ENCODE measurements around the gene WDR20. TPM values are rescaled to one million over a fixed set of nuclear protein-coding genes. Genes with fewer than 3 reads are reported as not detected.

WDR20 gene
- total RNA-seq, 2 experiments from 2014 or later: 13.3 to 31.0 TPM

DNA sequence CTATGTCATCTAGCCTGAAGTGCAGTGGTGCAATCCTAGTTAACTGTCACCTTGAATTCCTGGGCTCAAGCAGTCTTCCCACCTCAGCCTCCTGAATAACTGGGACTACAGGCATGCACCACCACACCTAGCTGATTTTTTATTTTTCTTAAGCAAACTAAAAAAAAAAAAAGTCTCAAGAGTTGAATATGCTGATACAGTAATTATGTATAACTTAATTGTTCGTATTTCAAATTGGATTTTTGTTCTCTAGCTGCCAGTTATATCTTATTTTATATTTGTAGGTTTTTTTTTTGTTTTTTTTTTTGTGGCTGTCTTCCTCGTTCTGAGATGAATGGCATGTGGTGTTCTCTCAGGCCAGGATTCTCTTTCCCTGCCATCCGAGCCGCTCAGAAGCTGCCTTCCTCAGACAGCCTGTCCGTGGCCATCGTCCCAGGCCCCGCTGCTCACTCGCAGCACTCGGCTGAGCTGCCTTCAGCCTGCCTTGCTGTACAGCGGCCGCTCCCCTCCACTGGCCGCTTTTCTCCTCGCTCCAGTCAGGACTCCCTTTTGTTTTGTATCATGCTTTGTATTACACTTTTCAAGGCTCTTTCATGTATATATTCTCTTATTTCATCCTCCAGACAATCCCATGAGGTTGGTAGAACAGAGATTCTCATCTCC lies 53.3 kb downstream of the WDR20 start:
- H3K4me1 ChIP-seq (ENCODE audit: insufficient read depth, low read length, poor library complexity, severe bottlenecking): peaks cover 5% of the 10 kb centered on the region
- ChIA-PET POLR2A (interaction anchor here (0.6 to 1.0 kb wide), 2 partner anchors 12 to 195 kb away, joined by 3 to 4 read pairs; no protein-coding TSS in a partner anchor), CTCF (ENCODE audit: unreplicated experiment) (no interaction called here)
- H3K27ac ChIP-seq (ENCODE audit: low read depth, low read length, poor library complexity, severe bottlenecking): no peak overlapping the region
- H4K20me1 ChIP-seq (ENCODE audit: insufficient read depth, low read length): 0 out of 2 replicates have a peak, but pooled peaks cover 4% of the 10 kb centered on the region
- no peak for DNase-seq (ENCODE audit: low spot score)
- TF ChIP-seq EZH2phosphoT487 (IDR thresholded peaks at IDR 0.05; ENCODE audit: borderline replicate concordance, low read depth, low read length) (no peak), CTCF (conservative IDR thresholded peaks at IDR 0.05; ENCODE audit: low read length) (no peak)
- H3K4me2 ChIP-seq (ENCODE audit: low read length): no peak overlapping the region
- BruUV-seq (replicated peaks): no TSS peak
- H3K9me2 ChIP-seq (ENCODE audit: insufficient read depth, low read length): no peaks in the 10 kb centered on the region
- no peak overlapping the region for H2AFZ ChIP-seq (ENCODE audit: low read length)
- peaks cover 29% of the 10 kb centered on the region; the same call in 1 of the 2 replicates for H3K36me3 ChIP-seq (ENCODE audit: insufficient read depth, low read length)
- intact Hi-C loops (cut with micrococcal nuclease; ENCODE audit: unreplicated experiment): no loop called here
- H3K79me2 ChIP-seq (ENCODE audit: insufficient read depth, low read depth, low read length): 0 out of 2 replicates have a peak, but pooled peaks cover 10% of the 10 kb centered on the region
- H3K4me3 ChIP-seq (ENCODE audit: low read depth, low read length, poor library complexity, severe bottlenecking): no peak overlapping the region
- no peaks in the 10 kb centered on the region for H3K9me3 ChIP-seq (ENCODE audit: low read length)

GRCh38 chr14:102194856-102195255 lies 55.2 kb downstream of the WDR20 start:
- Histone ChIP-seq H3K4me1 (ENCODE audit: insufficient read depth, low read length, poor library complexity, severe bottlenecking) (peaks cover 5% of the 10 kb centered on the region), H2AFZ (ENCODE audit: low read length) (no peak overlapping the region), H3K27ac (ENCODE audit: low read depth, low read length, poor library complexity, severe bottlenecking) (no peak overlapping the region), H3K9me2 (ENCODE audit: insufficient read depth, low read length) (no peaks in the 10 kb centered on the region), H4K20me1 (ENCODE audit: insufficient read depth, low read length) (no peaks in the 10 kb centered on the region), H3K4me3 (ENCODE audit: low read depth, low read length, poor library complexity, severe bottlenecking) (no peak overlapping the region), H3K9me3 (ENCODE audit: low read length) (no peaks in the 10 kb centered on the region), H3K79me2 (ENCODE audit: insufficient read depth, low read depth, low read length) (0 out of 2 replicates have a peak, but pooled peaks cover 1% of the 10 kb centered on the region), H3K4me2 (ENCODE audit: low read length) (no peak overlapping the region), H3K36me3 (ENCODE audit: insufficient read depth, low read length) (peaks cover 45% of the 10 kb centered on the region; the same call in 1 of the 2 replicates)
- ChIA-PET CTCF (ENCODE audit: unreplicated experiment) (interaction anchor here (0.7 kb wide), 1 partner anchor 11 kb away, joined by 3 read pairs; no protein-coding TSS in a partner anchor), POLR2A (interaction anchor here (0.5 kb wide), 1 partner anchor 64 kb away, joined by 3 read pairs; no protein-coding TSS in a partner anchor)
- DNase-seq (ENCODE audit: low spot score): no peak
- BruUV-seq (replicated peaks): no TSS peak
- TF ChIP-seq CTCF (conservative IDR thresholded peaks at IDR 0.05; ENCODE audit: low read length): no peak
- no peak for TF ChIP-seq EZH2phosphoT487 (IDR thresholded peaks at IDR 0.05; ENCODE audit: borderline replicate concordance, low read depth, low read length)
- intact Hi-C loops (cut with micrococcal nuclease; ENCODE audit: unreplicated experiment): no loop called here

DNA sequence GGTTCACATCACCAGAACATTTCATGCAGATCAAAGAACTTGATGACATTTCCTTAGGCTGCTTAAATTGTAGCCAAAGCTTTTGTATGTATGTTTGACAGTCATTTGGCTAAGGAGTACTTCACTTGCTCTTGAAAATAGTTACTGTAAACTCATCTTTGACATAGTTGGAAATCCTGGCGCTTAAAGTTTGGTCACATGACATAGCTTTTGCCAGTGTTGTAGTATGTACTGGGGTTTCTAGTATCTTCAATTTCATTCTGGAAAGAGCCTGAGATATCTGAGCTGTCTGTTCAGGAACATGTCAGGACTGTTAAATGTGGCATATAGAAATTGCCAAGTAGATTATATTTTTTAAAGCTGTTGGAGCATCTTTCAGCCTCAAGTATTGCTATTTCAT lies 55.7 kb downstream of the WDR20 start:
- H3K4me2 ChIP-seq (ENCODE audit: low read length): no peak overlapping the region
- no peak for DNase-seq (ENCODE audit: low spot score)
- H3K27ac ChIP-seq (ENCODE audit: low read depth, low read length, poor library complexity, severe bottlenecking): no peak overlapping the region
- H2AFZ ChIP-seq (ENCODE audit: low read length): no peak overlapping the region
- peaks cover 47% of the 10 kb centered on the region; the same call in 1 of the 2 replicates for H3K36me3 ChIP-seq (ENCODE audit: insufficient read depth, low read length)
- no peak overlapping the region for H3K4me3 ChIP-seq (ENCODE audit: low read depth, low read length, poor library complexity, severe bottlenecking)
- ChIA-PET POLR2A (interaction anchor here (1.0 kb wide), 1 partner anchor 35 kb away, joined by 3 read pairs; no protein-coding TSS in a partner anchor), CTCF (ENCODE audit: unreplicated experiment) (interaction anchor here (0.7 kb wide), 1 partner anchor 12 kb away, joined by 3 read pairs; no protein-coding TSS in a partner anchor)
- intact Hi-C loops (cut with micrococcal nuclease; ENCODE audit: unreplicated experiment): no loop called here
- H3K9me3 ChIP-seq (ENCODE audit: low read length): no peaks in the 10 kb centered on the region
- no peaks in the 10 kb centered on the region for H3K79me2 ChIP-seq (ENCODE audit: insufficient read depth, low read depth, low read length)
- no peaks in the 10 kb centered on the region for H3K9me2 ChIP-seq (ENCODE audit: insufficient read depth, low read length)
- TF ChIP-seq CTCF (conservative IDR thresholded peaks at IDR 0.05; ENCODE audit: low read length): no peak
- TF ChIP-seq EZH2phosphoT487 (IDR thresholded peaks at IDR 0.05; ENCODE audit: borderline replicate concordance, low read depth, low read length): no peak
- BruUV-seq (replicated peaks): no TSS peak
- H3K4me1 ChIP-seq (ENCODE audit: insufficient read depth, low read length, poor library complexity, severe bottlenecking): peaks cover 10% of the 10 kb centered on the region
- no peaks in the 10 kb centered on the region for H4K20me1 ChIP-seq (ENCODE audit: insufficient read depth, low read length)
